Ascending aorta (tissue), 2 donors: ENCODE results near the gene CDC20. TPM values are rescaled to one million over a fixed set of nuclear protein-coding genes. Genes with fewer than 3 reads are reported as not detected.

ENCODE experiments used
- DNase-seq, 2 donors: peaks; one replicate each; pipeline ENCODE4 v3.0.0-alpha.2; 2019; ENCODE audit warnings: low spot score in 2 of 2
- H3K27ac ChIP-seq, 2 donors: fragments of 200-600 bp; sonication (generic); one replicate each; pipeline ENCODE4 v1.5.1; 2016 to 2017; ENCODE audit warnings: mild to moderate bottlenecking in 1 of 2
- H3K27me3 ChIP-seq: fragments of 200-600 bp; sonication (generic); one replicate; pipeline ENCODE4 v1.5.1; 2017
- H3K36me3 ChIP-seq, 2 donors: fragments of 200-600 bp; sonication (generic); one replicate each; pipeline ENCODE4 v1.5.1; 2016
- H3K4me1 ChIP-seq, 2 donors: fragments of 200-600 bp; sonication (generic); one replicate each; pipeline ENCODE4 v1.5.1; 2016 to 2017; ENCODE audit warnings: mild to moderate bottlenecking in 1 of 2
- H3K4me3 ChIP-seq, 2 donors: fragments of 200-600 bp; sonication (generic); one replicate each; pipeline ENCODE4 v1.5.1; 2016 to 2017; ENCODE audit warnings: mild to moderate bottlenecking in 1 of 2
- H3K9me3 ChIP-seq, 2 donors: fragments of 200-600 bp; sonication (generic); one replicate each; pipeline ENCODE4 v1.5.1; 2016
- intact Hi-C: fragments of 100-400 bp; cut with DNase I; formaldehyde crosslinking; loops from one replicate; pipeline ENCODE4 v1.15.1; 2023
- total RNA-seq: library from RNA; depleted of rRNA; stranded (reverse); fragments of >200 nt; gene quantifications from one replicate; pipeline ENCODE4 v1.1.0, GENCODE V29; 2016
- TF ChIP-seq, protein P1 (sequence below), 3 experiments: fragments of 200-600 bp in 2 of 3; fragments of 450-650 bp in 1 of 3; sonication (generic) in 2 of 3; IDR thresholded peaks; one replicate each; pipeline ENCODE4 v1.5.1; 2016 to 2019; ENCODE audit warnings: antibody characterized with exemption in 3 of 3, mild to moderate bottlenecking in 1 of 3, moderate library complexity in 1 of 3

CDC20 gene
- total RNA-seq, 1 donor from 2014 or later: not detected

DNA sequence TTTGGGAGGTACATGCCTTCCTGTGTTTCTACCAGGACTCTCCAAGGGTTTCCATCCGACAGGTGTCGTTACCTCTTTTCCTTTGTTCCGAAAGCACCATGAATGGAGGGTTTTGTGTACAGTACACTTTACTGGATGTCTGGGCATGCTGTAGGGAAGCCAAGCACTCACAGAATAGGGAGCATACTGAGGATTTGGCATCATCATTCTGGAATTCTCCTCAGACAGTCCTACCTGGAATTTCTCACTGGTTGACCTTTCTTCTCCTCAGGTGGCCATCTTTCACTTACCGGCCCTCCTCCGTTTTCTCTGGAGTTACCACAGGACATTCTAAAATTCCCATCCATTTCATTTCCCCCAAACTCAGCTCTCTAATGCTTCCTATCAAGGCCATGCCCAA is 27.1 kb upstream of the CDC20 start:
- no peaks in the 10 kb centered on the region for H3K4me1 ChIP-seq
- intact Hi-C loops: no loop called here
- H3K27ac ChIP-seq: no peak overlapping the region
- H3K4me3 ChIP-seq: no peak overlapping the region
- H3K9me3 ChIP-seq: no peaks in the 10 kb centered on the region
- no peaks in the 10 kb centered on the region for H3K27me3 ChIP-seq
- TF ChIP-seq, protein P1, sequence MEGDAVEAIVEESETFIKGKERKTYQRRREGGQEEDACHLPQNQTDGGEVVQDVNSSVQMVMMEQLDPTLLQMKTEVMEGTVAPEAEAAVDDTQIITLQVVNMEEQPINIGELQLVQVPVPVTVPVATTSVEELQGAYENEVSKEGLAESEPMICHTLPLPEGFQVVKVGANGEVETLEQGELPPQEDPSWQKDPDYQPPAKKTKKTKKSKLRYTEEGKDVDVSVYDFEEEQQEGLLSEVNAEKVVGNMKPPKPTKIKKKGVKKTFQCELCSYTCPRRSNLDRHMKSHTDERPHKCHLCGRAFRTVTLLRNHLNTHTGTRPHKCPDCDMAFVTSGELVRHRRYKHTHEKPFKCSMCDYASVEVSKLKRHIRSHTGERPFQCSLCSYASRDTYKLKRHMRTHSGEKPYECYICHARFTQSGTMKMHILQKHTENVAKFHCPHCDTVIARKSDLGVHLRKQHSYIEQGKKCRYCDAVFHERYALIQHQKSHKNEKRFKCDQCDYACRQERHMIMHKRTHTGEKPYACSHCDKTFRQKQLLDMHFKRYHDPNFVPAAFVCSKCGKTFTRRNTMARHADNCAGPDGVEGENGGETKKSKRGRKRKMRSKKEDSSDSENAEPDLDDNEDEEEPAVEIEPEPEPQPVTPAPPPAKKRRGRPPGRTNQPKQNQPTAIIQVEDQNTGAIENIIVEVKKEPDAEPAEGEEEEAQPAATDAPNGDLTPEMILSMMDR (IDR thresholded peaks at IDR 0.05): no peak
- no peak for DNase-seq
- no peaks in the 10 kb centered on the region for H3K36me3 ChIP-seq

DNA sequence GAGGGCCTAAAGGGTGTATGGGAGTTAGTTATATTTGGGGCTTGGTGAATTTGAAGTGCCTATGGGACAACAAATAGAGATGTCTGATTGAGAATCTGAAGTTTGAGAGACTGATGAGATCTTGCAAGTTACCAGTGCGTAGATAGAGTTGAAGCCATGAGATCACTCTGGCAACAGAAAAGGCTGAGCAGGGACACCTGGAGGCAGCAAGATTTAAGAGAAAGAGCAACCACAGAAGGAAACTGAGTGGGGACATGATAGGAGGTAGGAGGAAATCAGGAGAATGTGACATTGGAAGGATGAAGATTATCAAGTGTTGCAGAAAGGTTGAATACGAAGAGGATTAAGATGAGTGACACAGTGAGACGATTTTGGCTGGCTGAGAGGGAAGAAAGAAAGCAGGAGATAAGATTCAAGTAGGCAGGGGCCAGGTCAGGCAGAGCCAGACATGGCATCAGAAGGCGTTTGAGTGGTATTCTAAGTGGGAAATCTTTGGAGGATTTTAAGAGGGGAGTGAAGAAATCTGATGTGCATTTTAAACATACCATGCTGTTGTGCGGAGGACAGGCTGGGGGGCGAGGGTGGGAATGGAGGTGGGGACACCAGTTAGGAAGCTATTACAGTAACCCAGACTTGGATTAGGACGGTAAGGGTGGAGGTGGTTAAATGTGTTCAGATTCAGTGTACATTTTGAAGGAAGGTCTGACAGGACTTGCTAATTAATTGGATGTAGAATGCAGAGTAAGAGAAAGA is 24.2 kb upstream of the CDC20 start:
- Histone ChIP-seq H3K27me3 (no peaks in the 10 kb centered on the region), H3K4me3 (no peak overlapping the region), H3K9me3 (no peaks in the 10 kb centered on the region), H3K4me1 (no peaks in the 10 kb centered on the region), H3K27ac (no peak overlapping the region), H3K36me3 (no peaks in the 10 kb centered on the region)
- no peak for DNase-seq
- intact Hi-C loops: no loop called here
- TF ChIP-seq, protein P1 (IDR thresholded peaks at IDR 0.05): no peak

DNA sequence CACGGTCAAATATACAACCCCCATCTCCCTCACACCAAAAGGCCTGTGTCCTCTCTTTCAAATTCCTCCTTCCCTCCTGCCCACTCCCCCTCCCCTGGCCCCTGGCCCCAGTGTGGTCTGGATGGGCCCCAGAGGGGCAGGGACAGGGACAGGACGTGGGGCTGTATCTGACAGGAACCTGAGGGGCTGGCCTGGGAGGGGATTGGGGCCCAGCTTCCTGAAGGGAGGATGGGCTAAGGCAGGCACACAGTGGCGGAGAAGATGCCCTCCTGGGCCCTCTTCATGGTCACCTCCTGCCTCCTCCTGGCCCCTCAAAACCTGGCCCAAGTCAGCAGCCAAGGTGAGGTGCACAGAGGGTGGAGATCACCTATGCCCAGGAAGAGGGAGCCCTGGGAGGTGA is 21.2 kb upstream of the CDC20 start, which contains the start of gene MPL:
TSS of gene MPL (plus strand) at position 231 of the 400 bp plus-strand sequence. CDS start at position 262, 31 bp downstream.
- TF ChIP-seq, protein P1 (IDR thresholded peaks at IDR 0.05): no peak
- intact Hi-C loops: no loop called here
- H3K4me1 ChIP-seq: no peaks in the 10 kb centered on the region
- H3K27me3 ChIP-seq: no peaks in the 10 kb centered on the region
- no peak for DNase-seq
- H3K4me3 ChIP-seq: no peak within 1 kb of the TSS
- H3K9me3 ChIP-seq: no peaks in the 10 kb centered on the region
- no peak within 1 kb of the TSS for H3K27ac ChIP-seq
- H3K36me3 ChIP-seq: no peaks in the 10 kb centered on the region

DNA sequence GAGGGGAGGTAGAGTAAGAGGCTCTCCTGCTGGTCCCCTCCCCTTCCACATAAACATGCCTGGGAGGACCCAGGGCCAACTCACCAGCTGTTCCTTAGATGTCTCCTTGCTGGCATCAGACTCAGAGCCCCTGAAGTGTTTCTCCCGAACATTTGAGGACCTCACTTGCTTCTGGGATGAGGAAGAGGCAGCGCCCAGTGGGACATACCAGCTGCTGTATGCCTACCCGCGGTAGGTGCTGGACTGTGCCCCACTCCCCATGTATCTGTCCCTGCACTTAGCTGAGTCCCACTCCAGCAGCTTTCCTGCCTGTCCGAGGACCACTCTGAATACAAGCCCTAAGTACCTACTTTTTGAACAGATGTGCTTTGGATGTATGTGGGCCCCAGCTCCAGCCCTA is 20.8 kb upstream of the CDC20 start:
- TF ChIP-seq, protein P1 (IDR thresholded peaks at IDR 0.05): no peak
- Histone ChIP-seq H3K36me3 (no peaks in the 10 kb centered on the region), H3K4me1 (no peaks in the 10 kb centered on the region), H3K27ac (no peak overlapping the region), H3K4me3 (no peak overlapping the region), H3K9me3 (no peaks in the 10 kb centered on the region), H3K27me3 (no peaks in the 10 kb centered on the region)
- intact Hi-C loops: no loop called here
- DNase-seq: no peak

DNA sequence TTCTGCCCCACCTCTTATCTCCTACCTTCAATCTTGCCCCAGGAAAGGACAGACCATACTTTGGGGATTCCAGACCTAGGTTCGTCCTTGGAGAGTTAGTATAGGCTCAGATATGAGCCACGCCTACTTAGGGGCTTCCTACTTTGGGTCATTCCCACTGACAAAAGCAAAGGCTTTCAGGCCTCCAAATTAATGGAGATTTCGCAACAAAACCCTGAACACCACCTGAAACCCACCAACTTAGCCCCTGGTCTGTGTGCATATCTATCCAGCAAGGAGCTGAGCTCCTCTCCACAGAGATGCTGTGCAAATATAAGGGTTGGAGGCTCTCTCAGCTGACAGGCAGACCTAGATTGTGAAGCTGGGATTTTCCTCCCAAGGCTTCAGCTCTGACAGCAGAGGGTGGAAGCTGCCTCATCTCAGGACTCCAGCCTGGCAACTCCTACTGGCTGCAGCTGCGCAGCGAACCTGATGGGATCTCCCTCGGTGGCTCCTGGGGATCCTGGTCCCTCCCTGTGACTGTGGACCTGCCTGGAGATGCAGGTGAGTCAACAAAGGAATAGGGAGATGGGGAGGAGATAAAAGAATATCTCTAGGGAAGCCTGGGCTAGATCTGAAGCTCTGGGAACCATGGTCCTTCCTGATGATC is 19.1 kb upstream of the CDC20 start:
- Histone ChIP-seq H3K27ac (no peak overlapping the region), H3K9me3 (no peaks in the 10 kb centered on the region), H3K4me1 (no peaks in the 10 kb centered on the region), H3K4me3 (no peak overlapping the region), H3K36me3 (no peaks in the 10 kb centered on the region), H3K27me3 (no peaks in the 10 kb centered on the region)
- TF ChIP-seq, protein P1 (IDR thresholded peaks at IDR 0.05): no peak
- no peak for DNase-seq
- intact Hi-C loops: no loop called here
